Naive thymus-derived CD8-positive, alpha-beta T cell (primary cell): ENCODE data around the gene RIPOR2. TPM values are rescaled to one million over a fixed set of nuclear protein-coding genes. Genes with fewer than 3 reads are reported as not detected.

Experiments used
- ATAC-seq, 2 donors: fragments of 150-1000 bp; cut with Tn5 transposase in 1 of 2; sonication (Bioruptor Pico), chemical (Tn5 transposase) in 1 of 2; 1 replicate in 1 of 2; 2 replicates in 1 of 2; pipeline ENCODE4 v1.10.0; 2021; ENCODE audit warnings: mild to moderate bottlenecking in 2 of 2, moderate library complexity in 2 of 2
- POLR2A ChIA-PET: fragments of 350-600 bp; sonication (Branson Sonifier 250); formaldehyde crosslinking; loops from one replicate; lab custom pipeline; 2021; ENCODE audit warnings: antibody characterized with exemption; lab: Charles Lee
- DNase-seq, 10 donors: peaks; one replicate each; pipeline versions ENCODE4 v3.0.0 to v3.0.0-alpha.2; 2020 to 2022
- H3K27ac Mint-ChIP-seq, 10 donors: one replicate each; pipeline ENCODE4 v1.8.0; 2020 to 2022; ENCODE audit warnings: mild to moderate bottlenecking in 10 of 10, mixed read lengths in 10 of 10, moderate library complexity in 4 of 10, inconsistent platforms in 1 of 10
- H3K27me3 Mint-ChIP-seq, 5 donors: one replicate each; pipeline ENCODE4 v1.8.0; 2021 to 2022; ENCODE audit warnings: mixed read lengths in 5 of 5
- H3K36me3 Mint-ChIP-seq, 3 donors: one replicate each; pipeline ENCODE4 v1.8.0; 2020 to 2022; ENCODE audit warnings: mixed read lengths in 3 of 3, mild to moderate bottlenecking in 2 of 3, inconsistent platforms in 1 of 3
- H3K4me1 Mint-ChIP-seq, 4 donors: one replicate each; pipeline ENCODE4 v1.8.0; 2021 to 2022; ENCODE audit warnings: mixed read lengths in 4 of 4
- H3K4me3 Mint-ChIP-seq, 10 donors: one replicate each; pipeline ENCODE4 v1.8.0; 2020 to 2022; ENCODE audit warnings: mild to moderate bottlenecking in 10 of 10, mixed read lengths in 10 of 10, moderate library complexity in 6 of 10, inconsistent platforms in 1 of 10
- H3K9me3 Mint-ChIP-seq, 9 donors: one replicate each; pipeline ENCODE4 v1.8.0; 2020 to 2022; ENCODE audit warnings: mixed read lengths in 9 of 9, mild to moderate bottlenecking in 3 of 9, inconsistent platforms in 1 of 9, moderate library complexity in 1 of 9
- polyA plus RNA-seq, 3 donors: library from polyadenylated mRNA; unstranded; fragments of 300-500 nt; fragmentation: Illumina TruSeq; gene quantifications; one replicate each; pipeline ENCODE4 v1.2.3, GENCODE V29; 2021
- total RNA-seq, 8 experiments: library from RNA in 2 of 8; stranded (reverse) in 2 of 8; gene quantifications; one replicate each; pipeline ENCODE4 v1.2.3 and lab custom pipeline; 2021 to 2026

RIPOR2 gene
- total and polyA plus RNA-seq, 5 experiments from 2014 or later, result 413 to 542 (median 511) TPM

- Mint-ChIP-seq H3K27me3 (no peaks in the 10 kb centered on the region), H3K36me3 (peaks cover 20 to 98% (median 76%) of the 10 kb centered on the region in 3 donors), H3K4me3 (peak overlapping the region in 1 of 10 donors; percentile 11), H3K27ac (peak overlapping the region in 9 of 10 donors; percentile 47 to 96 (median 87)), H3K4me1 (peaks cover 24 to 87% (median 75%) of the 10 kb centered on the region in 4 donors), H3K9me3 (peaks cover 0 to 17% (median 2%) of the 10 kb centered on the region in 9 donors)
- DNase-seq, result no peak
- POLR2A ChIA-PET, result interaction anchor here (0.6 to 2.0 kb wide), 6 partner anchors 12 to 47 kb away, joined by 3 to 10 read pairs (median 4); no protein-coding TSS in a partner anchor
- no peak for ATAC-seq
Measured at GRCh38 chr6:24874776-24875533, 60.8 kb downstream of the RIPOR2 start.

DNA sequence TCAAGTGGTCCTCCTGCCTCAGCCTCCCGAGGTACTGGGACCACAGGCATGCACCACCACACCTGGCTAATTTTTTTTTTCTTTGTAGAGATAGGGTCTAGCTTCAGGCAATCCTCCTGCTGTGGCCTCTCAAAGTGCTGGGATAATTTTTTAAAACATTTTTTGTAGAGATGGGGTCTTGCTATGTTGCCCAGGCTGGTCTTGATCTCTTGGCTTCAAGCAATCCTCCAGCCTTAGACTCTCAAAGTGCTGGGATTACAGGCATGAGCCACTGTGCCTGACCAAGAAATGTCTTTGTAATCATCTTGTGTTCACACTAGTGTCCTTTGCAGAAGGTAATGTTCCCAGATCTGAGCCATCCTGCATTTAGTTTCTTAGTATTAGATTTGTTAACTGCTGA lies 61.6 kb downstream of the RIPOR2 start:
- Mint-ChIP-seq H3K27ac (peak overlapping the region; percentile 65 to 96 (median 82)), H3K27me3 (no peaks in the 10 kb centered on the region), H3K36me3 (peaks cover 20 to 95% (median 70%) of the 10 kb centered on the region in 3 donors), H3K4me1 (peaks cover 19 to 81% (median 67%) of the 10 kb centered on the region in 4 donors), H3K4me3 (no peak overlapping the region), H3K9me3 (peaks cover 0 to 17% (median 2%) of the 10 kb centered on the region in 9 donors)
- no peak for ATAC-seq
- POLR2A ChIA-PET, result interaction anchor here (0.6 to 2.0 kb wide), 8 partner anchors 12 to 48 kb away, joined by 3 to 7 read pairs (median 4); no protein-coding TSS in a partner anchor
- no peak for DNase-seq

DNA sequence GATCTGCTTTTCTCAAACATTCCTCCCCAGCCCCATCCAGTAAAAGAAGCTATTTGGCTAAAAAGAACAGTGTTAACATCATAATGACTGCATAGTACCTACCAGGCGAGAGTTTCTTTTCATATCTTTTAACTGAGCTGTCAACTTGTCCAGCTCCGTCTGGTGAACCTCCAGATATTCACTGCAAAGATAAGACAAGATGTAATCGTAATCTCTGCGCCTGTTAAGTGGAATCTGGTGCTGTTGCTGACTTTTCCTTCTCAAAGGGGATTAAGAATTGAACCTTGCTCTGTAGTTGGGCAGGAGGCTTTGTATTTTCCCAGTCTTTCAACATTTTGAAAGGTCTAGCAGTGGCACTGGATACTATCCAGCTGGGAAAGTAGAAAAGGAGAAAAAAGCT lies 63.0 kb downstream of the RIPOR2 start:
- POLR2A ChIA-PET, result interaction anchor here (0.6 to 1.8 kb wide), 7 partner anchors 10 to 55 kb away, joined by 3 to 4 read pairs (median 4); no protein-coding TSS in a partner anchor
- ATAC-seq (no peak), DNase-seq (no peak)
- peaks cover 24 to 84% (median 67%) of the 10 kb centered on the region in 4 donors for H3K4me1 Mint-ChIP-seq
- H3K36me3 Mint-ChIP-seq, result peaks cover 15 to 96% (median 70%) of the 10 kb centered on the region in 3 donors
- H3K27ac Mint-ChIP-seq, result peak overlapping the region; percentile 32 to 96 (median 76)
- H3K9me3 Mint-ChIP-seq, result peaks cover 0 to 12% (median 3%) of the 10 kb centered on the region in 9 donors
- H3K27me3 Mint-ChIP-seq, result no peaks in the 10 kb centered on the region
- H3K4me3 Mint-ChIP-seq, result no peak overlapping the region

- Mint-ChIP-seq H3K27me3 (no peaks in the 10 kb centered on the region), H3K9me3 (peaks cover 0 to 3% (median 0%) of the 10 kb centered on the region in 9 donors), H3K4me1 (peaks cover 27 to 85% (median 64%) of the 10 kb centered on the region in 4 donors), H3K27ac (peak overlapping the region; percentile 67 to 98 (median 88)), H3K36me3 (peaks cover 11 to 94% (median 50%) of the 10 kb centered on the region in 3 donors), H3K4me3 (peak overlapping the region in 5 of 10 donors; percentile 15 to 54 (median 35))
- POLR2A ChIA-PET, result interaction anchor here (1.0 kb wide), 1 partner anchor 31 kb away, joined by 3 read pairs; no protein-coding TSS in a partner anchor
- DNase-seq, result no peak
- no peak for ATAC-seq
Measured at GRCh38 chr6:24868765-24869164, 67.0 kb downstream of the RIPOR2 start.

- peak overlapping the region in 5 of 10 donors; percentile 33 to 67 (median 48) for H3K4me3 Mint-ChIP-seq
- H3K27ac Mint-ChIP-seq, result peak overlapping the region; percentile 67 to 98 (median 90)
- H3K27me3 Mint-ChIP-seq, result no peaks in the 10 kb centered on the region
- ATAC-seq (peak in 1 of 2 donors; percentile 17), DNase-seq (no peak)
- peaks cover 0 to 3% (median 0%) of the 10 kb centered on the region in 9 donors for H3K9me3 Mint-ChIP-seq
- peaks cover 11 to 93% (median 44%) of the 10 kb centered on the region in 3 donors for H3K36me3 Mint-ChIP-seq
- peaks cover 26 to 85% (median 68%) of the 10 kb centered on the region in 4 donors for H3K4me1 Mint-ChIP-seq
- POLR2A ChIA-PET, result interaction anchor here (0.6 to 2.5 kb wide), 4 partner anchors 10 to 129 kb away, joined by 3 to 13 read pairs (median 3); no protein-coding TSS in a partner anchor
Measured at GRCh38 chr6:24867104-24867703, 68.6 kb downstream of the RIPOR2 start.

DNA sequence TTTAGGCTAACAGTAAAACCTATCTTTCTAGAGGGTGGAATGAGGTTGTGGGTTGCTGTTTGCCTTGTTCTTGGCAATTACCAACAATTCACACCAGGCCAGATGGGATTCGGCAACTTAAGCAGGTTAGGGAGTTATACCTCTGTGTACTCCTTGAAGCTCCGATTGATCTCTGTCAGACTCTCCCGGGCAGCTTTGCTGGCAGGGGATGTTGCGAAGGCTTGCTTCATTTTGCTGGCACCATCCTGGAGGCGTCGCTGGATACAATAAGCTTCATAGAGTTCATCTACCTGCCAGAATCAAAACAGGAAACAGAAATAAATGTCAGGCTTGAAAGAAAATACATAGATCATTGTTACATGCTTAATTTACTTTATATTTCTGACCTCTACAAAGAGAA lies 70.6 kb downstream of the RIPOR2 start:
- H3K36me3 Mint-ChIP-seq, result peaks cover 12 to 94% (median 49%) of the 10 kb centered on the region in 3 donors
- H3K9me3 Mint-ChIP-seq, result peaks cover 0 to 3% (median 0%) of the 10 kb centered on the region in 9 donors
- H3K27me3 Mint-ChIP-seq, result no peaks in the 10 kb centered on the region
- peak overlapping the region; percentile 91 to 98 (median 93) for H3K27ac Mint-ChIP-seq
- peak overlapping the region in 9 of 10 donors; percentile 29 to 75 (median 46) for H3K4me3 Mint-ChIP-seq
- no peak for DNase-seq
- peaks cover 34 to 93% (median 80%) of the 10 kb centered on the region in 4 donors for H3K4me1 Mint-ChIP-seq
- ATAC-seq, result no peak
- POLR2A ChIA-PET, result interaction anchor here (0.7 to 1.6 kb wide), 5 partner anchors 24 to 122 kb away, joined by 3 to 9 read pairs (median 3); no protein-coding TSS in a partner anchor

DNA sequence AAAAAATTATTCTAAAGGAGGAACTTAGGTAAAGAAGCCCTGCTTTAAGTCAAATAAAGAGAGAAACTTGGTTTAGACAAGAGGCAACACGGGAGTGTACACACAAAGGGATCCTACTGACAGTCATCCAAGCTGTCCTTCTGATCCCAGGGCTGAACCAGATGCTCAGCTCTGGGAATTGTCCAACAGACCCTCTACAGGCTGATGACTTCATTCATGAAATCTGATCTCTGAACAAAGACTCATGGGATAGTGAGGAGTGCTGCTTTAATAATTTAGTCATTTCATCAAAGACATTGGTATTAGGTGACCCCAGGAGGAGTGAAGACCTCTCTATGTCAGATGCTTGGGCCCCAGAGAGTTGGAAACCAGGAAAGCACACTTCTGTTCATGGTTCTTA lies 71.4 kb downstream of the RIPOR2 start:
- Mint-ChIP-seq H3K9me3 (peaks cover 0 to 3% (median 0%) of the 10 kb centered on the region in 9 donors), H3K4me3 (peak overlapping the region in 5 of 10 donors; percentile 22 to 75 (median 31)), H3K27ac (peak overlapping the region; percentile 91 to 98 (median 93)), H3K27me3 (no peaks in the 10 kb centered on the region), H3K4me1 (peaks cover 41 to 98% (median 88%) of the 10 kb centered on the region in 4 donors), H3K36me3 (peaks cover 20 to 97% (median 54%) of the 10 kb centered on the region in 3 donors)
- ATAC-seq (no peak), DNase-seq (no peak)
- POLR2A ChIA-PET, result no interaction called here

DNA sequence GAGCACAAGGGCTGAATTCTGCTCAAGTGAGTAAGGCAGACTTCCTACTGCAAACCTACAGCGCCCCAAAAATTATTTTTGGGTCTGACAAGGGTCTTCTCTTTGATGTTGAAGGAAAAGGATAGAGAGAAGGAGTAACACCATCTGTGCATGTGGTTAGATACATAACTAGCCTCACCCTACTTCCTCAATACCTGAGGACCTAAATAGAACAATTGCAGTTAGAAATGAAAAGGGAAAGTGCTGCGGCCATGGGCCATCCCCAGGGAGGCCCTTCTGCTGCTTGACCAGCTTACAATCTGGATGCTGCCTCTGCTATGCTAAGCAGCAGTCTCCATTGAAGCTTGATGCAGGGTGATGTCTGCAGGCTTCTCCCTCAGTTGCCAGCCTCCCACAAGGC lies 73.8 kb downstream of the RIPOR2 start:
- ATAC-seq (no peak), DNase-seq (no peak)
- Mint-ChIP-seq H3K9me3 (no peaks in the 10 kb centered on the region), H3K4me1 (peaks cover 46 to 98% (median 91%) of the 10 kb centered on the region in 4 donors), H3K27ac (peak overlapping the region; percentile 84 to 98 (median 94)), H3K36me3 (peaks cover 38 to 97% (median 57%) of the 10 kb centered on the region in 3 donors), H3K4me3 (peak overlapping the region in 8 of 10 donors; percentile 2 to 73 (median 42)), H3K27me3 (no peaks in the 10 kb centered on the region)
- POLR2A ChIA-PET, result interaction anchor here (1.0 to 2.0 kb wide), 10 partner anchors 13 to 130 kb away, joined by 3 to 11 read pairs (median 4); no protein-coding TSS in a partner anchor

DNA sequence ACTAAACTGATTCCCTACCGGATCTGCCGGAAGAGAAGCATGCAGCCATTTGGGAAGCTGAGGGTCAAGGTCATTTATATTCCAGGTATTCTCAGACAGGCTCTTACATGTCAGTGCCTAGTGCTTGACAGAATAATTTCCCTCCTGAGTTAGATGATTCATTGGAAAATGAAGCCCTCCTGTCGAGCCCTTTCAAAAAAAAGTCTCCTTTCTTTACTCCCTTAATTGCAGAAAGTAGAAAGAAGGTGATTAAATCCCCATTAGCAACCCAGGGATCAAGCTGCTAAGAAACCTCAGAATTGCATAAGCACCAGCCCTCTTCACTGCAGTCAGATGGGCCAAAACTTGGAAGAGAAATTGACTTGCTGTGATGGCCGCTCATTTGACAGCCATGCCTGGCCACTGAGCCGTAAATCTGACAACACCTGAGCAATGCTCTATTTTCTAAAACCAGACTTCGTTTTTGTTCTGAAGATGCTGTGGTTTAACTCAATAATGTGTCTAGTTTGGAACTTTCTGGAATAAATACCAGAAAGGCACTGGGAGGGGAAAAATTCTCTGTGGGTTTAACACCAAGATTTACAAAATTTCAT lies 76.1 kb downstream of the RIPOR2 start:
- Mint-ChIP-seq H3K27ac (peak overlapping the region; percentile 88 to 98 (median 94)), H3K4me3 (peak overlapping the region; percentile 46 to 84 (median 72)), H3K27me3 (no peaks in the 10 kb centered on the region), H3K9me3 (no peaks in the 10 kb centered on the region), H3K36me3 (peaks cover 33 to 99% (median 53%) of the 10 kb centered on the region in 3 donors), H3K4me1 (peaks cover 39 to 94% (median 88%) of the 10 kb centered on the region in 4 donors)
- POLR2A ChIA-PET, result interaction anchor here (0.7 to 6.3 kb wide), 8 partner anchors 13 to 158 kb away, joined by 3 to 66 read pairs (median 4); partner anchors contain the start of gene RIPOR2
- no peak for ATAC-seq
- no peak for DNase-seq

DNA sequence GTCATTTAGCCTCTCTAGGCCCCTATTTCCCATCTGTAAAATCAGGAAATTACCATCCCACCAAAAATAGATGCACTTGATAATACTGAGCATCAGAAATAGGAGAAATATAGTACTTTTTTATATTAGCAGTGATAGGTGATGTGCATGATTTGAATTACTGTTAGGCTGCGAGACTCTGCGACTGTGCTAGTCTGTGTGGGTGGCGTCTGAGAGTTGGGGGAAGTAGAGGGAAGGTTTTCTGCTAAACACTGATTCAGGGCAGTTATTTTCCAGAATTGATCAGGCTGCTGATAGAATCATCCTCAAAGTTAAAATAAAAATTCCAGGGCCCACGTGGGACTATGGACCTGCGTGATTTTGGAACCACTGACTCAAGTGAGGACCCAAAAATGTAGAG lies 76.6 kb downstream of the RIPOR2 start:
- Mint-ChIP-seq H3K27me3 (no peaks in the 10 kb centered on the region), H3K36me3 (peaks cover 29 to 98% (median 50%) of the 10 kb centered on the region in 3 donors), H3K4me3 (peak overlapping the region; percentile 46 to 84 (median 72)), H3K9me3 (no peaks in the 10 kb centered on the region), H3K27ac (peak overlapping the region; percentile 88 to 98 (median 94)), H3K4me1 (peaks cover 37 to 89% (median 82%) of the 10 kb centered on the region in 4 donors)
- no peak for DNase-seq
- POLR2A ChIA-PET, result interaction anchor here (1.1 to 6.3 kb wide), 8 partner anchors 8 to 158 kb away, joined by 3 to 66 read pairs (median 31); partner anchors contain the start of gene RIPOR2
- no peak for ATAC-seq

DNA sequence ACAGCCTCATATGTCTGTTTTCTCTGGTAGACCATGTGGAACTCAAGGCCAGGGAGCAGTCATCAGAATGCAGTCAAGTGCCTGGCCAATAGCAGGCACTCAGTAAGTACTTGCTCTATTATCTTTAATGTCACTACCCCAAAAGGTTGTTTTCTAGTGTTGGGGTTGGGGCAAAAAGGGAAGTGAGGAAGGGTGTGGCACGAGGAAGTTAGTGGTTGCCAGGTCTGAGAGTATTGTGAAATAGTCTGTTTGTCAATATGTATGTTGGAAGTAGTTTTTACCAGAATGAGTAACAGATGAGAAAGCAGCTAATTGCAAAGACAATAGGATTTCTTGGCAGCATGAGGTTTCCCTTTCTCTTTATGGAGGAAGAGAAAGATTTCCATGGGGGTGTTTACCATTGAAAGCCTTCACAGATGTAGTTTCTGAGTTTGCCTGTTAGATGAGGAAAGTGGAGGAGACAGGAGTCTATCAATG lies 77.5 kb downstream of the RIPOR2 start:
- Mint-ChIP-seq H3K27me3 (no peaks in the 10 kb centered on the region), H3K4me1 (peaks cover 37 to 80% (median 77%) of the 10 kb centered on the region in 4 donors), H3K36me3 (peaks cover 32 to 99% (median 47%) of the 10 kb centered on the region in 3 donors), H3K27ac (peak overlapping the region; percentile 88 to 98 (median 94)), H3K4me3 (peak overlapping the region; percentile 46 to 84 (median 72)), H3K9me3 (no peaks in the 10 kb centered on the region)
- POLR2A ChIA-PET, result interaction anchor here (0.7 to 6.3 kb wide), 11 partner anchors 8 to 177 kb away, joined by 3 to 66 read pairs (median 13); partner anchors contain the start of gene RIPOR2
- DNase-seq, result peak in 5 of 10 donors; percentile 18 to 70 (median 52)
- ATAC-seq, result peak; percentile 39 to 42
